ENCODE measurements around the gene MUC21.

DNA sequence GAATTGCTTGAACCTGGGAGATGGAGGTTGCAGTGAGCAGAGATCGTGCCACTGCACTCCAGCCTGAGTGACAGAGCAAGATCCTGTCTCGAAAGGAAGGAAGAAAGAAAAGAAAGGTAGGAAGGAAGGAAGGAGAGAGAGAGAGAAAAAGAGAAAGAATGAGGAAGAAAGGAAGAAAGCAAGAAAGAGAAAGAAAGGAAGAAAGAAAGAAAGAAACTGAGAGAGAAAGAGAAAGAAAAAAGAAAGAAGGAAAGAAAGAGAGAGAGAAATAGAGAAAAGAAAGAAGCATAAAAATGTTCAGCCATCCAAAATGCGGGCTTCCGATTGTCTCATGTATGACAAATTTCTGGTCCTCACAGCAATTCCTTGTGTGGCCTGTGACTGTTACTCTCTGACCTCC lies 49.6 kb downstream of the MUC21 start:
- TF ChIP-seq YY1 (IDR thresholded peaks at IDR 0.05; ENCODE audit: borderline replicate concordance in 1 of 3, control insufficient read depth in 1 of 3, extremely low read depth in 1 of 3, insufficient read depth in 3 of 3, insufficient read length in 1 of 3, insufficient replicate concordance in 2 of 3, low read depth in 1 of 3, low read length in 2 of 3), result no peak
- no peak for TF ChIP-seq GATAD2B (IDR thresholded peaks at IDR 0.05; ENCODE audit: borderline replicate concordance)
- no peak for TF ChIP-seq RBBP5 (IDR thresholded peaks at IDR 0.05; ENCODE audit: borderline replicate concordance, insufficient read depth, low read length, poor library complexity, severe bottlenecking)
- no peak for TF ChIP-seq CBFB (CRISPR knock-in tag; IDR thresholded peaks at IDR 0.05)
- TF ChIP-seq ZNF232 (CRISPR knock-in tag; IDR thresholded peaks at IDR 0.05), result no peak
- TF ChIP-seq RBM22 (IDR thresholded peaks at IDR 0.05; ENCODE audit: low read depth, low read length, poor library complexity, severe bottlenecking), result no peak
- no peak for TF ChIP-seq CTCF (IDR thresholded peaks at IDR 0.05 in 2 of 3, conservative IDR thresholded peaks at IDR 0.05 in 1 of 3; ENCODE audit: insufficient read depth in 2 of 3, low read depth in 1 of 3, low read length in 3 of 3)
- no peak for TF ChIP-seq FOXM1 (IDR thresholded peaks at IDR 0.05; ENCODE audit: low read depth)
- no peak for TF ChIP-seq FOXM1 (CRISPR knock-in tag; IDR thresholded peaks at IDR 0.05; ENCODE audit: low read depth)
- TF ChIP-seq ERF (CRISPR knock-in tag; IDR thresholded peaks at IDR 0.05), result no peak
- TF ChIP-seq IRF2 (CRISPR knock-in tag; IDR thresholded peaks at IDR 0.05), result no peak
